HEK293 (cell line): ENCODE data around the gene ACTRT2.

Experiments used
- YY2 ChIP-seq: fragments of 450-650 bp; formaldehyde crosslinking; IDR thresholded peaks from 2 replicates; pipeline ENCODE4 v1.5.1; 2016; ENCODE audit warnings: missing biosample characterization, missing genetic modification characterization
- ZNF121 ChIP-seq: fragments of 450-650 bp; formaldehyde crosslinking; IDR thresholded peaks from 2 replicates; pipeline ENCODE4 v1.5.1; 2016; ENCODE audit warnings: missing biosample characterization, missing genetic modification characterization
- ZNF292 ChIP-seq: fragments of 450-650 bp; formaldehyde crosslinking; IDR thresholded peaks from 2 replicates; pipeline ENCODE4 v1.5.1; 2016; ENCODE audit warnings: low read depth, missing biosample characterization, missing genetic modification characterization, borderline replicate concordance
- ZNF404 ChIP-seq: fragments of 450-650 bp; formaldehyde crosslinking; IDR thresholded peaks from 2 replicates; pipeline ENCODE4 v1.5.1; 2017; ENCODE audit warnings: missing biosample characterization, missing genetic modification characterization
- ZNF433 ChIP-seq: fragments of 450-650 bp; formaldehyde crosslinking; IDR thresholded peaks from 2 replicates; pipeline ENCODE4 v1.5.1; 2016; ENCODE audit warnings: missing biosample characterization, missing genetic modification characterization, low read depth
- ZNF561 ChIP-seq: fragments of 450-650 bp; IDR thresholded peaks from 2 replicates; pipeline ENCODE4 v1.5.1; 2018; ENCODE audit warnings: missing biosample characterization, missing genetic modification characterization, borderline replicate concordance
- TF ChIP-seq, protein P1 (sequence below): fragments of 450-650 bp; formaldehyde crosslinking; IDR thresholded peaks from 2 replicates; pipeline ENCODE4 v1.5.1; 2016; ENCODE audit warnings: missing biosample characterization, missing genetic modification characterization
- TF ChIP-seq, protein P2 (sequence below): fragments of 450-650 bp; formaldehyde crosslinking; IDR thresholded peaks from 2 replicates; pipeline ENCODE4 v1.5.1; 2016; ENCODE audit warnings: missing biosample characterization, missing genetic modification characterization
- TF ChIP-seq, protein P3 (sequence below): sonication (generic); formaldehyde crosslinking; IDR thresholded peaks from 2 replicates; pipeline ENCODE4 v1.8.1; 2022; ENCODE audit warnings: mild to moderate bottlenecking, moderate library complexity, missing genetic modification reagents

DNA sequence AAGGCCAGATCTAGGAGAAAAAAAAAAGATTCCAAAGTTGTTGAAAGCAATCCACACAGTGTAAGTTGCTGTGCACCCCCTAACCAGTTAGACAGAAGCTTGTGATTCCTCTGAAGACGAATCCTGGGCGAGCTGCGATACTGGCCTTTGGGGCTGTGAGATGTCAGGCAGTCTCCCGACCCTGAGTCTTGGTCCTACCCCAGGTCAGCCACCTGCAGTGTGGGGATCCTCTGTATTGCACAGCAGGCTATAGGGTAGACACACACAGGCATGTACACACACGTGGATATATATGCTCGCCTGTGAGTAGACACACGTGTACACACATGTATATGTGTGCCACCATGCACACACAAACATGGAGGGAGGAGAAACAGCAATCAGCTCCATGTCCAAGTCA lies 12.9 kb downstream of the ACTRT2 start:
- no peak for TF ChIP-seq YY2 (tag by site-specific recombination)
- TF ChIP-seq, protein P1, sequence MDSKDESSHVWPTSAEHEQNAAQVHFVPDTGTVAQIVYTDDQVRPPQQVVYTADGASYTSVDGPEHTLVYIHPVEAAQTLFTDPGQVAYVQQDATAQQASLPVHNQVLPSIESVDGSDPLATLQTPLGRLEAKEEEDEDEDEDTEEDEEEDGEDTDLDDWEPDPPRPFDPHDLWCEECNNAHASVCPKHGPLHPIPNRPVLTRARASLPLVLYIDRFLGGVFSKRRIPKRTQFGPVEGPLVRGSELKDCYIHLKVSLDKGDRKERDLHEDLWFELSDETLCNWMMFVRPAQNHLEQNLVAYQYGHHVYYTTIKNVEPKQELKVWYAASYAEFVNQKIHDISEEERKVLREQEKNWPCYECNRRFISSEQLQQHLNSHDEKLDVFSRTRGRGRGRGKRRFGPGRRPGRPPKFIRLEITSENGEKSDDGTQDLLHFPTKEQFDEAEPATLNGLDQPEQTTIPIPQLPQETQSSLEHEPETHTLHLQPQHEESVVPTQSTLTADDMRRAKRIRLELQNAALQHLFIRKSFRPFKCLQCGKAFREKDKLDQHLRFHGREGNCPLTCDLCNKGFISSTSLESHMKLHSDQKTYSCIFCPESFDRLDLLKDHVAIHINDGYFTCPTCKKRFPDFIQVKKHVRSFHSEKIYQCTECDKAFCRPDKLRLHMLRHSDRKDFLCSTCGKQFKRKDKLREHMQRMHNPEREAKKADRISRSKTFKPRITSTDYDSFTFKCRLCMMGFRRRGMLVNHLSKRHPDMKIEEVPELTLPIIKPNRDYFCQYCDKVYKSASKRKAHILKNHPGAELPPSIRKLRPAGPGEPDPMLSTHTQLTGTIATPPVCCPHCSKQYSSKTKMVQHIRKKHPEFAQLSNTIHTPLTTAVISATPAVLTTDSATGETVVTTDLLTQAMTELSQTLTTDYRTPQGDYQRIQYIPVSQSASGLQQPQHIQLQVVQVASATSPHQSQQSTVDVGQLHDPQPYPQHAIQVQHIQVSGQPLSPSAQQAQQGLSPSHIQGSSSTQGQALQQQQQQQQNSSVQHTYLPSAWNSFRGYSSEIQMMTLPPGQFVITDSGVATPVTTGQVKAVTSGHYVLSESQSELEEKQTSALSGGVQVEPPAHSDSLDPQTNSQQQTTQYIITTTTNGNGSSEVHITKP (tag by site-specific recombination) = no peak
- no peak for TF ChIP-seq ZNF121
- no peak for TF ChIP-seq ZNF433 (tag by site-specific recombination)
- TF ChIP-seq, protein P2, sequence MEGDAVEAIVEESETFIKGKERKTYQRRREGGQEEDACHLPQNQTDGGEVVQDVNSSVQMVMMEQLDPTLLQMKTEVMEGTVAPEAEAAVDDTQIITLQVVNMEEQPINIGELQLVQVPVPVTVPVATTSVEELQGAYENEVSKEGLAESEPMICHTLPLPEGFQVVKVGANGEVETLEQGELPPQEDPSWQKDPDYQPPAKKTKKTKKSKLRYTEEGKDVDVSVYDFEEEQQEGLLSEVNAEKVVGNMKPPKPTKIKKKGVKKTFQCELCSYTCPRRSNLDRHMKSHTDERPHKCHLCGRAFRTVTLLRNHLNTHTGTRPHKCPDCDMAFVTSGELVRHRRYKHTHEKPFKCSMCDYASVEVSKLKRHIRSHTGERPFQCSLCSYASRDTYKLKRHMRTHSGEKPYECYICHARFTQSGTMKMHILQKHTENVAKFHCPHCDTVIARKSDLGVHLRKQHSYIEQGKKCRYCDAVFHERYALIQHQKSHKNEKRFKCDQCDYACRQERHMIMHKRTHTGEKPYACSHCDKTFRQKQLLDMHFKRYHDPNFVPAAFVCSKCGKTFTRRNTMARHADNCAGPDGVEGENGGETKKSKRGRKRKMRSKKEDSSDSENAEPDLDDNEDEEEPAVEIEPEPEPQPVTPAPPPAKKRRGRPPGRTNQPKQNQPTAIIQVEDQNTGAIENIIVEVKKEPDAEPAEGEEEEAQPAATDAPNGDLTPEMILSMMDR = no peak
- no peak for TF ChIP-seq ZNF404 (tag by site-specific recombination)
- TF ChIP-seq ZNF561 (tag by site-specific recombination) = no peak
- TF ChIP-seq, protein P3, sequence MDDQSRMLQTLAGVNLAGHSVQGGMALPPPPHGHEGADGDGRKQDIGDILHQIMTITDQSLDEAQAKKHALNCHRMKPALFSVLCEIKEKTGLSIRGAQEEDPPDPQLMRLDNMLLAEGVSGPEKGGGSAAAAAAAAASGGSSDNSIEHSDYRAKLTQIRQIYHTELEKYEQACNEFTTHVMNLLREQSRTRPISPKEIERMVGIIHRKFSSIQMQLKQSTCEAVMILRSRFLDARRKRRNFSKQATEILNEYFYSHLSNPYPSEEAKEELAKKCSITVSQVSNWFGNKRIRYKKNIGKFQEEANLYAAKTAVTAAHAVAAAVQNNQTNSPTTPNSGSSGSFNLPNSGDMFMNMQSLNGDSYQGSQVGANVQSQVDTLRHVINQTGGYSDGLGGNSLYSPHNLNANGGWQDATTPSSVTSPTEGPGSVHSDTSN (CRISPR knock-in tag) = no peak
- TF ChIP-seq ZNF292 (tag by site-specific recombination) = no peak
